Measurements from ENCODE around the gene ERC1.

- TF ChIP-seq CTCF (IDR thresholded peaks at IDR 0.05; ENCODE audit: low read length) (no peak), EZH2 (IDR thresholded peaks at IDR 0.05; ENCODE audit: borderline replicate concordance, low read length) (no peak)
These were observed 446.0 kb downstream of the ERC1 start for GRCh38 chr12:1436981-1437380.

Measured in OCI-LY1 (cell line).